Measurements from ENCODE around the gene CDK6. TPM values are rescaled to one million over a fixed set of nuclear protein-coding genes. Genes with fewer than 3 reads are reported as not detected.
"Not testable (repeated sequence)": the region's sequence is repeated elsewhere in the genome, so short reads cannot be mapped to it uniquely, and the experiment has no call there.

CDK6 gene
- total RNA-seq, 1 donor from 2014 or later = 31.0 TPM

GRCh38 chr7:92773808-92774207 is 62.6 kb downstream of the CDK6 start:
- DNase-seq (ENCODE audit: low spot score) (no peak), ATAC-seq (no peak)
- intact Hi-C loops (cut with DNase I) = no loop called here

- no peak for DNase-seq (ENCODE audit: low spot score)
- intact Hi-C loops (cut with DNase I) = no loop called here
- ATAC-seq = no peak
These were observed 66.5 kb downstream of the CDK6 start for GRCh38 chr7:92769844-92770243.

- DNase-seq (ENCODE audit: low spot score) (no peak), ATAC-seq (no peak)
- intact Hi-C loops (cut with DNase I) = no loop called here
These were observed 67.0 kb downstream of the CDK6 start for GRCh38 chr7:92769394-92769699.

GRCh38 chr7:92768501-92769393 is 67.6 kb downstream of the CDK6 start:
- intact Hi-C loops (cut with DNase I) = no loop called here
- ATAC-seq (no peak), DNase-seq (ENCODE audit: low spot score) (no peak)

GRCh38 chr7:92767437-92767836 is 68.9 kb downstream of the CDK6 start:
- intact Hi-C loops (cut with DNase I) = no loop called here
- DNase-seq (ENCODE audit: low spot score) = no peak
- ATAC-seq = no peak

GRCh38 chr7:92766461-92767003 is 69.8 kb downstream of the CDK6 start:
- DNase-seq (ENCODE audit: low spot score) (no peak), ATAC-seq (peak; percentile 87)
- intact Hi-C loops (cut with DNase I) = no loop called here

- ATAC-seq (peak; percentile 74), DNase-seq (ENCODE audit: low spot score) (no peak)
- intact Hi-C loops (cut with DNase I) = no loop called here
These were observed 70.6 kb downstream of the CDK6 start for GRCh38 chr7:92765725-92766124.

- ATAC-seq (no peak), DNase-seq (ENCODE audit: low spot score) (no peak)
- intact Hi-C loops (cut with DNase I) = no loop called here
These were observed 72.5 kb downstream of the CDK6 start for GRCh38 chr7:92763636-92764423.

GRCh38 chr7:92762851-92763250 is 73.5 kb downstream of the CDK6 start:
- DNase-seq (ENCODE audit: low spot score) = no peak
- intact Hi-C loops (cut with DNase I) = no loop called here

GRCh38 chr7:92761391-92762097 is 74.8 kb downstream of the CDK6 start:
- DNase-seq (ENCODE audit: low spot score) = no peak
- intact Hi-C loops (cut with DNase I) = no loop called here
- peak; percentile 57 for ATAC-seq

More at GRCh38 chr7:92762851-92763250, 73.5 kb downstream of the CDK6 start:
- no peak for ATAC-seq

- DNase-seq (ENCODE audit: low spot score) (no peak), ATAC-seq (no peak)
- intact Hi-C loops (cut with DNase I) = no loop called here
These were observed 77.5 kb downstream of the CDK6 start for GRCh38 chr7:92758796-92759431.

- intact Hi-C loops (cut with DNase I); DNase-seq (ENCODE audit: low spot score); ATAC-seq: not testable (repeated sequence)
These were observed 79.0 kb downstream of the CDK6 start for GRCh38 chr7:92757311-92757910.

- ATAC-seq (no peak), DNase-seq (ENCODE audit: low spot score) (no peak)
- intact Hi-C loops (cut with DNase I) = no loop called here
These were observed 80.7 kb downstream of the CDK6 start for GRCh38 chr7:92755680-92756079.

- DNase-seq (ENCODE audit: low spot score) (no peak), ATAC-seq (no peak)
- intact Hi-C loops (cut with DNase I) = no loop called here
These were observed 81.3 kb downstream of the CDK6 start for GRCh38 chr7:92754919-92755581.

GRCh38 chr7:92753614-92754013 is 82.8 kb downstream of the CDK6 start:
- intact Hi-C loops (cut with DNase I) = no loop called here
- DNase-seq (ENCODE audit: low spot score) = no peak

GRCh38 chr7:92751902-92752901 is 84.2 kb downstream of the CDK6 start:
- intact Hi-C loops (cut with DNase I) = no loop called here
- DNase-seq (ENCODE audit: low spot score) = no peak
- no peak for ATAC-seq

More at GRCh38 chr7:92753614-92754013, 82.8 kb downstream of the CDK6 start:
- ATAC-seq = no peak

- no peak for ATAC-seq
- DNase-seq (ENCODE audit: low spot score) = no peak
- intact Hi-C loops (cut with DNase I) = no loop called here
These were observed 85.4 kb downstream of the CDK6 start for GRCh38 chr7:92750946-92751345.
